ENCODE data around the gene TREH. TPM values are rescaled to one million over a fixed set of nuclear protein-coding genes. Genes with fewer than 3 reads are reported as not detected.

The TREH gene
- total and polyA plus RNA-seq, 2 of the 8 experiments (the other 6 are each of a cell fraction or from before 2014, with no cell fraction given) = 0.03 TPM; not detected in 1

GRCh38 chr11:118672846-118673245, 6.6 kb downstream of the TREH start:
- Histone ChIP-seq H3K23ac (ENCODE audit: insufficient read length) (no peak overlapping the region), H3K27me3 (replicated peaks in 1 of 4; ENCODE audit: control insufficient read depth in 3 of 4, extremely low read depth in 1 of 4, insufficient read depth in 3 of 4, low read length in 3 of 4) (no peaks in the 10 kb centered on the region; a peak in 1 of 7 replicates), H3K9me3 (ENCODE audit: insufficient read depth in 2 of 2, low read depth in 1 of 2, low read length in 1 of 2) (peaks cover 9 to 12% of the 10 kb centered on the region in 2 experiments), H2BK15ac (ENCODE audit: low read length) (no peak overlapping the region), H3K4me1 (replicated peaks in 1 of 4; ENCODE audit: control insufficient read depth in 3 of 4, insufficient read depth in 4 of 4, low read length in 3 of 4) (no peaks in the 10 kb centered on the region), H3K23me2 (ENCODE audit: low read depth, low read length) (no peaks in the 10 kb centered on the region), H4K91ac (replicated peaks; ENCODE audit: insufficient read length, low read length) (no peak overlapping the region), H3K79me1 (ENCODE audit: low read depth, low read length) (no peaks in the 10 kb centered on the region), H2AK5ac (ENCODE audit: low read depth, low read length) (no peak overlapping the region), H3K56ac (replicated peaks; ENCODE audit: insufficient read length, low read depth, low read length) (no peak overlapping the region), H3K36me3 (ENCODE audit: control insufficient read depth in 2 of 4, insufficient read depth in 4 of 4, low read length in 3 of 4) (no peaks in the 10 kb centered on the region), H3K4ac (replicated peaks; ENCODE audit: insufficient read length, low read depth, low read length) (no peak overlapping the region), H2BK12ac (ENCODE audit: low read depth, low read length) (no peak overlapping the region), H3K14ac (ENCODE audit: insufficient read length) (no peak overlapping the region), H2BK120ac (replicated peaks; ENCODE audit: low read depth, low read length) (no peak overlapping the region), H2BK20ac (ENCODE audit: low read length) (no peak overlapping the region), H3K4me3 (ENCODE audit: extremely low read depth in 1 of 4, insufficient read depth in 2 of 4, low read depth in 3 of 4, low read length in 4 of 4) (no peak overlapping the region), H4K5ac (ENCODE audit: insufficient read length, low read depth, low read length) (no peak overlapping the region), H2BK5ac (ENCODE audit: low read depth, low read length) (no peak overlapping the region), H4K20me1 (replicated peaks in 1 of 2; ENCODE audit: control insufficient read depth in 1 of 2, insufficient read depth in 2 of 2, low read length in 2 of 2) (no peaks in the 10 kb centered on the region), H3K9ac (replicated peaks in 1 of 4; ENCODE audit: extremely low read depth in 1 of 4, low read depth in 3 of 4, low read length in 3 of 4) (no peak overlapping the region), H3K27ac (ENCODE audit: low read depth, low read length) (no peak overlapping the region), H3K79me2 (ENCODE audit: control insufficient read depth in 1 of 2, insufficient read depth in 2 of 2, low read length in 2 of 2) (no peaks in the 10 kb centered on the region), H4K8ac (ENCODE audit: extremely low read depth, insufficient read depth, low read length) (no peak overlapping the region), H3K4me2 (ENCODE audit: insufficient read depth in 1 of 2, low read depth in 2 of 2, low read length in 2 of 2) (no peak overlapping the region), H2AFZ (ENCODE audit: low read length) (no peak overlapping the region), H3K18ac (ENCODE audit: extremely low read depth, low read length) (no peak overlapping the region)
- ChIA-PET CTCF (ENCODE audit: partially characterized antibody) (interaction anchor here (0.6 to 8.4 kb wide), 7 partner anchors 7 to 173 kb away, joined by 3 to 86 read pairs (median 4); partner anchors contain the start of gene TREH), POLR2A (ENCODE audit: partially characterized antibody) (interaction anchor here (0.7 to 3.8 kb wide), 2 partner anchors 13 to 43 kb away, joined by 3 to 15 read pairs; no protein-coding TSS in a partner anchor)
- TF ChIP-seq CTCF (IDR thresholded peaks at IDR 0.05; ENCODE audit: control extremely low read depth in 1 of 3, insufficient read depth in 1 of 3, low read depth in 1 of 3, low read length in 3 of 3) (peak in 2 of 3 experiments; percentile 26 to 52; a peak in 2 of 4 replicates), RAD21 (IDR thresholded peaks at IDR 0.05 in 1 of 2, conservative IDR thresholded peaks at IDR 0.05 in 1 of 2; ENCODE audit: low read depth in 2 of 2, low read length in 2 of 2) (peak; percentile 24 to 28; a peak in 3 of 4 replicates), KDM5A (IDR thresholded peaks at IDR 0.05; ENCODE audit: low read length) (no peak)
- DNase-seq (ENCODE audit: low read depth in 1 of 2, low spot score in 2 of 2) = no peak
- no peak for FAIRE-seq
- WGBS, 2 experiments (ENCODE audit: extremely low coverage in 1 of 2, insufficient coverage in 1 of 2, insufficient read length in 1 of 2, insufficient replicate concordance in 2 of 2, low coverage in 1 of 2, low lambda C conversion rate in 2 of 2, missing lambda C conversion rate in 1 of 2) = 38% methylated on average over 1 of the region's 1 CpG; no CpG with 5 or more reads in 1 of the 2 experiments
